Measurements from ENCODE around the gene PPP1R14D. TPM values are rescaled to one million over a fixed set of nuclear protein-coding genes. Genes with fewer than 3 reads are reported as not detected.

The PPP1R14D gene
- total RNA-seq, 1 donor from 2014 or later = not detected

- no peak overlapping the region for H3K4me3 Mint-ChIP-seq (ENCODE audit: unreplicated experiment)
- TF ChIP-seq CTCF (IDR thresholded peaks at IDR 0.05; ENCODE audit: unreplicated experiment) = no peak
- H3K4me1 Mint-ChIP-seq (ENCODE audit: unreplicated experiment) = no peaks in the 10 kb centered on the region
- H3K27me3 Mint-ChIP-seq (ENCODE audit: unreplicated experiment) = peaks cover 10% of the 10 kb centered on the region
- DNase-seq (ENCODE audit: low spot score) = no peak
- H3K9me3 Mint-ChIP-seq (ENCODE audit: unreplicated experiment) = no peaks in the 10 kb centered on the region
- peaks cover 29% of the 10 kb centered on the region for H3K36me3 Mint-ChIP-seq (ENCODE audit: low read depth, unreplicated experiment)
- H3K27ac Mint-ChIP-seq (ENCODE audit: unreplicated experiment) = no peak overlapping the region
These were observed 54.6 kb downstream of the PPP1R14D start for GRCh38 chr15:40773902-40774301.

- no peak for DNase-seq (ENCODE audit: low spot score)
- TF ChIP-seq CTCF (IDR thresholded peaks at IDR 0.05; ENCODE audit: unreplicated experiment) = no peak
- no peak overlapping the region for H3K27ac Mint-ChIP-seq (ENCODE audit: unreplicated experiment)
- H3K4me1 Mint-ChIP-seq (ENCODE audit: unreplicated experiment) = no peaks in the 10 kb centered on the region
- no peak overlapping the region for H3K4me3 Mint-ChIP-seq (ENCODE audit: unreplicated experiment)
- H3K27me3 Mint-ChIP-seq (ENCODE audit: unreplicated experiment) = peaks cover 10% of the 10 kb centered on the region
- peaks cover 28% of the 10 kb centered on the region for H3K36me3 Mint-ChIP-seq (ENCODE audit: low read depth, unreplicated experiment)
- no peaks in the 10 kb centered on the region for H3K9me3 Mint-ChIP-seq (ENCODE audit: unreplicated experiment)
These were observed 55.0 kb downstream of the PPP1R14D start for GRCh38 chr15:40773496-40773895.

- DNase-seq (ENCODE audit: low spot score) = no peak
- no peaks in the 10 kb centered on the region for H3K9me3 Mint-ChIP-seq (ENCODE audit: unreplicated experiment)
These were observed 56.5 kb downstream of the PPP1R14D start for GRCh38 chr15:40772014-40772413.

GRCh38 chr15:40771242-40771641, 57.3 kb downstream of the PPP1R14D start:
- no peak for DNase-seq (ENCODE audit: low spot score)

More at GRCh38 chr15:40772014-40772413, 56.5 kb downstream of the PPP1R14D start:
- no peak for TF ChIP-seq CTCF (IDR thresholded peaks at IDR 0.05; ENCODE audit: unreplicated experiment)
- no peaks in the 10 kb centered on the region for H3K4me1 Mint-ChIP-seq (ENCODE audit: unreplicated experiment)
- H3K4me3 Mint-ChIP-seq (ENCODE audit: unreplicated experiment) = no peak overlapping the region
- H3K27ac Mint-ChIP-seq (ENCODE audit: unreplicated experiment) = no peak overlapping the region
- H3K27me3 Mint-ChIP-seq (ENCODE audit: unreplicated experiment) = peaks cover 10% of the 10 kb centered on the region
- H3K36me3 Mint-ChIP-seq (ENCODE audit: low read depth, unreplicated experiment) = peaks cover 25% of the 10 kb centered on the region

More at GRCh38 chr15:40771242-40771641, 57.3 kb downstream of the PPP1R14D start:
- H3K36me3 Mint-ChIP-seq (ENCODE audit: low read depth, unreplicated experiment) = peaks cover 19% of the 10 kb centered on the region
- H3K27me3 Mint-ChIP-seq (ENCODE audit: unreplicated experiment) = peaks cover 12% of the 10 kb centered on the region
- peak overlapping the region; percentile 74 for H3K4me3 Mint-ChIP-seq (ENCODE audit: unreplicated experiment)
- no peak for TF ChIP-seq CTCF (IDR thresholded peaks at IDR 0.05; ENCODE audit: unreplicated experiment)
- no peak overlapping the region for H3K27ac Mint-ChIP-seq (ENCODE audit: unreplicated experiment)
- no peaks in the 10 kb centered on the region for H3K9me3 Mint-ChIP-seq (ENCODE audit: unreplicated experiment)
- H3K4me1 Mint-ChIP-seq (ENCODE audit: unreplicated experiment) = no peaks in the 10 kb centered on the region
